Glomerular visceral epithelial cell (primary cell): ENCODE results near the gene ATP9A.
"Not testable (repeated sequence)": the region's sequence is repeated elsewhere in the genome, so short reads cannot be mapped to it uniquely, and the experiment has no call there.

Experiments
- DNase-seq: peaks from one replicate; pipeline ENCODE4 v3.0.0-alpha.2; 2016; ENCODE audit errors: extremely low spot score

Gene ATP9A

DNA sequence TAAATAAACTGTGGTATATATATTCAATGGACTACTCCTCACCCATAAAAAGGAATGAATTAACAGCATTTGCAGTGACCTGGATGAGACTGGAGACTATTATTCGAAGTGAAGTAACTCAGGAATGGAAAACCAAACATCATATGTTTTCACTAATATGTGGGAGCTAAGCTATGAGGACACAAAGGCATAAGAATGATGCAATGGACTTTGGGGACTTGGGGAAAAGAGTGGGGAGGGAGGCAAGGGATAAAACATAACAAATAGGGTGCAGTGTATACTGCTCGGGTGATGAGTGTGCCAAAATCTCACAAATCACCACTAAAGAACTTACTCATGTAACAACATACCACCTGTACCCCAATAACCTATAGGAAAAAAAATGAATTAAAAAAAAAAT is 45.2 kb downstream of the ATP9A start:
- DNase-seq: not testable (repeated sequence)

DNA sequence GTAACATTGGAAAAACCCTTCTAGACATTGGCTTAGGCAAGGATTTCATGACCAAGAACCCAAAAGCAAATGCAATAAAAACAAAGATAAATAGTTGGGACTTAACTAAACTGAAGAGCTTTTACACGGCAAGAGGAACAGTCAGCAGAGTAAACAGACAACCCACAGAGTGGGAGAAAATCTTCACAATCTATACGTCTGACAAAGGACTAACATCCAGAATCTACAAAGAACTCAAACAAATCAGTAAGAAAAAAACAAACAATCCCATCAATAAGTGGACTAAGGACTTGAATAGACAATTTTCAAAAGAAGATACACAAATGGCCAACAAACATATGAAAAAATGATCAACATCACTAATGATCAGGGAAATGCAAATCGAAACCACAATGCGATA is 45.9 kb downstream of the ATP9A start:
- DNase-seq: not testable (repeated sequence)

DNA sequence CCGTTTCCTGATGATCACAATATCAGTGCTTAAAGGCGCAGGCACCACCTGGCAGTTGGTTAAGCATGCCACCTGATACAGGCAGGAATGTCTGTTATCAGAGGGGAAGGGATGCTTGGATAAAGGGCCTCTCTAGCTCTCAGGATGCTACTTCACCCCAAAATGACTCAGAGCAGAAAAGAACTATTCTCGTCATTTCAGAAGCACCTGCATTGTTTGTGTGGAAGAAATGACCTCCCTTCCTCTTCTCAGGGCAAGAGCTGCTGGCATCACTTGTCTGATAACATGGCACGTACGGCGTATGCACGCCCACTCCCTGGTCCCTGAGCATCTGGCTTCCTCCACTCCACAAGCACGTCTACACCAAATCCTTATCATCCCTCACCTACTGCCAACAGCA is 47.3 kb downstream of the ATP9A start:
- no peak for DNase-seq

DNA sequence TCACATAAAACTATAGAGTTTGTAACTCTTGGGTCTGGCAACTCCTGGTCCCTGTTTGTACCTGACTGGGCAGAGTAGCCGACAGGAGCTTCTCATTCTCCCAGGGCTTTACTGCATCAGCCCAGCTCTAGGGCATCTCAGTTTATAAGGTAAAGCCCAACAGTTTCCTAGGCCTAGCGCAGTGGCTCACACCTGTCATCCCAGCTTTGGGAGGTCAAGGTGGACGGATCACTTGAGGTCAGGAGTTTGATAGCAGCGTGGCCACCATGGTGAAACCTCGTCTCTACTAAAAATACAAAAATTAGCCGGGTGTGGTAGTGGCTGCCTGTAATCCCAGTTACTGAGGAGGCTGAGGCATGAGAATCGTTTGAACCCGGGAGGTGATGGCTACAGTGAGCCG is 47.8 kb downstream of the ATP9A start:
- no peak for DNase-seq

DNA sequence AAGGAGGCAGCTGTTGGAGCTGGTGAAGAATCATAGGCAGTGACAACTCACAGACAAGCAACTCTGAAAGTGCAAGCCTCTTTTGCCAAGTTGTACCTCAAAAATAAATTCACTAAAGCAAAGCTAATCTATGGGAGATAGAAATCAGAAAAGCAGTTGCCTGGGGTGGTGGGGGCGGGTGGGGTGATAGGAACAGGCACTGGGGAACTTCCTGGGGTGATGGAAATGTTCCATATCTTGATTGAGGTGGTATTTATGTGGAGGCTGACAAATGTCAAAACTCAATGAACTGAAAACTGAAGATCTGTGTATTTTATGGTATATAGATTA is 52.4 kb downstream of the ATP9A start:
- DNase-seq: no peak

DNA sequence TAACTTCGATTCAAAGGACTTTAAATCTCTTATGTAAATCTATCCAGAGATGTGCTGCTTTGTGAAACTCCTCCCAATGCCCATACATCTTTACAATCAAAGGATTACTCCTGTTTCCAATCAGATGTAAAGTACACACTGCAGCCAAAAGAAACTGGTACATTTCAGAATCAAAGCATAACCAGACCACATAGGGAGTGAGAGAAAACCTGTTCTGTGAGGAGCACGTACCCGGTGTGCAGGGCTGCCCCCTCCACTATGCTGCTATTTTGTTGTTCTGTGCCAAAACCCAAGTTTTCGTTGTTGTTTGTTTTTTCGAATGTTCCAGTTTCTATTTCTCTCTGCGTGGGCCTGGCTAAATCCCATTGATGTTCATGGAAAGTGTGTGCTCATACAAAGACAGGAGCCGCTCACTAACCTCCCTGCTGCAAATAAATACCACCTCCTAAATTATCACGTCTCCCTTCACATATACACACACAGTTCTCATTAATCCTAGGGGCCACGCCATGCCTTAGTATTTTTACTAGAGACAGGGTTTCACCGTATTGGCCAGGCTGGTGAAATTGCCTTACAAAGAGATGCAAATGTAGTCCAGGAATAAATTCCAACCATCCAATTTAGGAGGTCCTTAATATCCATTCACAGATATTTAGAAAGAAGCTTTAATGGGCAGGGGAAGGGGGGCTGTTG is 52.9 kb downstream of the ATP9A start:
- DNase-seq: no peak

DNA sequence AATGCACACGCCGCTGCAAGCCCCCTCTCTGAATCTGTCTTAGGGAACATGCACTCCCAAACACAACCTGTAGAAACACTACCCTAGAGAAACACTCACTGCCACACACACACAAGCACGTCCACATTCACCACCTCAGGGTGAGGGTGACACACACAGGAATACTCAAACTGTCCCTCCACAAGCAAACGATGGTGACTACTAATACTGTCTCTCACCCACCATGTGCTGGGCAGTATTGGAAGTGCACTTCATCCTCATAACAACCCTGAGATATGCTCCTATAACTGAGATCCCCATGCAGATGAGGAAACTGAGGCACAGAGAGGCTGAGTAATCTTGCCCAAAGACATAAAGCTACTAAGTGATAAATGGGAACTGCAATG is 55.0 kb downstream of the ATP9A start:
- no peak for DNase-seq

DNA sequence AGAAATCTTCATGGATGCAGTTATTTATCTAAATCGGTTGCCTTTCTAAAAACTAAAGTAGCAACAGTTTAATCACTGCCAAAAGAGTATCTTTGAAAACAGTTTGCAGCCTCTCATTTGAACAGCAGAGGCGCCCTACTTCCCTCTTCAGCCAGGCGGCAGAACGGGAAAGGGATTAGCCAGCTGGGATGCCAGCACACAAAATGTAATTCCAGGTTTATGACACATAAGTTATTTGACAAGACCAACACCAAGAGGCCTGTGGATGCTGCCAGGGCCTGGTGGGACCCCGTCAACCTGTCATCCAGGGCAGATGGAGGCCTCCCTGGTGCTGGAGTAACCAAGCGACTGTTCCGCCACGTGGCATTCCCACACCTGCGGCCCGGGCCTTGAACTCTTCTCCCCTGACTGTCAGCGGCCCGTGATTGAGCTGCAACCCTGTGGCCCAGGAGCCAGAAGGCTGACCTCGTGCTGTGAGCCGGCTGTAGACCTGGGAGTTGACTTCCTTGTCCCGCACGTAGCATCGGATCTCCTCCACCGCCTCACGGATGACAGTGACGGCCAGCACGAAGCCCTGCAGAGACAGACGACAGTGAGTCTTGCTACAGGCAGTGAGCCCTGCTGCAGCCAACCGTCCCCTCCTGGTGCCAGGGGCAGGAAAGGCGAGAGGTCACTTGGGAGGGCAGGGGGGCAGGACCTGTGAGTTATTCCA is 55.5 kb downstream of the ATP9A start:
- DNase-seq: peak; percentile 42

DNA sequence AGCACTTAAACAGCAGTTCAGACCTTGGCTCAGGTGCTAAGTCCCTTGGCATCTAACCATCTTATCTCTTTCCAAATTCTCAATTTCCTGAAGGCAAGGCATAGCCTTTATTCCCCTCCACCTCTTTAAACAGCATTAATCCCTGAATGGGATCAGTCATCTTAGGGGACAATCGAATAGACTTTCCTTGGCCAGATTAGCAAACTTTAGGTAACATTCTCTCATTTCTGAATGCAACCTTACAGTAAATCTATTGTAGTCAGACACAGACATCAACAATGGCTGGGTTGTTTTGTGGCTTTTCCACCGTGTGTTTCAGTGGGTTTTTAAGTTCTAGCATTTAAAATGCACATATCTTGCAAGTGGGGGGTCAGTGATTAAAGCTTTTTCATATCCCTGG is 56.8 kb downstream of the ATP9A start:
- DNase-seq: no peak

DNA sequence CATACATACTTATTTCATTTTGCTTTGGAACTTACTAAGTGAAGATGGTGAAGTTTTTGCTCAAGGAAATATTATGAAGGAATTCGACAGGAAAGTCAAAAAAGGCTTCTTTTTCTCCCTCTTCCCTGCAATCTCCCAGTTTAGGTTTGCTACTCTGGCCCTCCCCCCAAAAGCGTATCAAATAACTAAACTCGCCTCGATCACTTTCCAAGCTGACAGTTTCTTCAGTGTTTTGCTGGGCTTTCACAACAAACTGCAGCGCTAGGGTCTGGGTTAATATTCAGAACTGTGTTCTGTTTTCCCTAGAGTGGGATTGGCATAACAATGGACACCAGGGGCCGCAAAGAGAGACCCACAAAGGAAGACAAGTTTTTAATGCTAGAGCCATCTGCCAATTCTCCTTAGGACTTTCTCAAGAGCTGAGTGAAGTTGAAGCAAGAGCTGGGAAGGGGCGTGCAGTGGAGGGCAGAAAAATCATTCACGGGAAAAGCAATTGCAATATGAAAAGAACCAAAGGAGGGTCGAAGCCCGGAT is 57.8 kb downstream of the ATP9A start:
- no peak for DNase-seq

DNA sequence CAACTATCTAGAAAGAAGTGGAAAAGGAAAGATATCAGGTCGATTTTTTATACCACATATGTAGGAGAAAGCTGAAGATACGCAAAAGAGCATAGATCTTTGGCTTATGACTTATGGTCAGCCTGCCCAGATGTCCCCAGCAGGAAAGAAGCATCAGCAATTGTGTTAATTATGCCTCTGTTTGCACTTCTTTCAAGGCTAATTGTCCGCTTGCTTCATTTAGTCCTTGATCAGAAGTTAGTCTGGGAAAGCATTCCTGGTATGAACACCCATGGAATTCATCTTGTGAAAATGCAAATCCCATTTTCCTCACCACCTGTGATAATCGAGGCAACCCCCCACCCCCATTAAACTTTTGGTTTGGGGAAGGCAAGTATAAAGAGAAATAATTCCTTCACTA is 62.8 kb downstream of the ATP9A start:
- DNase-seq: no peak

DNA sequence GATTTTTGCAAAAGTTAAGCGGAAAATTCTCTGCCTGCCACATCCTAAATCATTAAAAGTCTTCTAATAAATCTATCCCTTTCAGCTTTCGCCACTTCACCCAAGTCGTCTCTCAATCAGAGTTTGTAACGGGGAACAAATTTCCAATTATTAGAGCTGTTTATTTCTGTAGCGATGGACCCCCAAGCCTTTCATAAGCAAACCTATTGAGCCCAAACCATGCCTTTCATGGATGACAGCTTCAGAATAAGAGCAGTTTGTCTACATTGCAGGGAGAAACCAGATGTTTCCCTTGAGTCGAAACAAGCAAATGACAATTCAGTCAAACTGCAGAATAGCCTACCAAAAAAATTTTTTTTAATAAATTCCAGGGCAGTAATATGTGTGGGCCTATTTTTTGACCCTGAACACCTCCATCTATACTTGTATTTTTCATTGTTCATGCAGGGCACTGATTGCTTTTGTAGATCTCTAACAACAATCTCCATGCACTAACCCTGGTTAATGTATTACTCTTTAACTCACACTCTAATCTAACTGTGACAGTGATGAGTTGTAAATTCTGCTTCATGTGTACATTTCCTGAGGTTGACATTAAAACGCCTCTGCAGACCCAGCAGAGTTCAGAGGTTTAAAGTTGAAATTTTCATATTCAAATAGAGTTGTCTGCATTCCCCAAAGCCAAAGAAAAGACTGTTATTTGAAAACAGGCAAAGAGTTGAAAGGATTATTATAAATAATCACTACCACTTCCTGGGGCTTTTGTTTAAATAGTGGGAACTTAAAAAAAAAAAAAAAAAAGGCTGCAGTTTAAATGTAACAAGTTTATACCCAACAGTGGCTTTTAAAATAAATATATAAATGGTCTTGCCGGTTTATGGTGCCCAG is 64.5 kb downstream of the ATP9A start:
- peak; percentile 31 for DNase-seq

DNA sequence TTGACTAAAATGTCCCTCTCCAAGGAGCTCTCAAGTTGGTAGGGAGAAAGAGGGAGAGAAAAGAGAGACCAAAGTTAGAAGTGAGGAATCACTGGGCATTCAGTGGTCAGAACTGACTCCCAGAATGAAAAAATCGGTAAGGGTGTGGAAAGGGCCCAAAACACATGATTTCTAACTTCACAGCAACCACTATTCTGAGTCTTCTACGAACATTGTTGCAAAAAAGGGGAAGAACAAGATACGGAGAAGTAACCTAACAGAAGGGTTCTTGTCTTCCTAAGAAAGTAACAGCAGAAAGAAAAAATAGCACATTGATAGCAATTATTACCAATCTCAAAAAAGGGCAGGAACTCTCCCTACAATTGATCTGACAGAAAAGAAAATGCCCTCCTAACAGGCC is 65.6 kb downstream of the ATP9A start:
- DNase-seq: no peak

DNA sequence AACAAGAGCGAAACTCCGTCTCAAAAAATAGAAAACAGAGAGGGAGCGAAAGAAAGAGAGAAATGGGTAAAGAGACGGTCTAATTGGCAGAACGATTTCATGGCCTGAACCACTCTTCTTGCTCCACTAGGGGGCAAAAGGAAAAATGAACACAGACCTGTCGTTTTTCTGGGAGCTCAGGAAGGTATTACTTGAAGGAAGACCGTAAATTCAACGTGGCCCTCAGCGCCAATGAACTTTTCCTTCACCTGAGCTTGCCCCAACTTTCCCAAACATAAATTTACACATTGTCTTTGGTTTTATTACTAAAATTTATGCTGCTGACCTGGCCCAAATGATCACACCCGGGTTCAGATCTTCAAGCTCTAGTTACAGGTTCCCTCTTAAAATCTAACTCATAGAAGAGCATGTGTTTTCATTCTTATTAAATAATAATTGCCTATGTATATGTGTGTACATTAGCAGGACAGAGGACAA is 67.3 kb downstream of the ATP9A start:
- DNase-seq: peak; percentile 32

DNA sequence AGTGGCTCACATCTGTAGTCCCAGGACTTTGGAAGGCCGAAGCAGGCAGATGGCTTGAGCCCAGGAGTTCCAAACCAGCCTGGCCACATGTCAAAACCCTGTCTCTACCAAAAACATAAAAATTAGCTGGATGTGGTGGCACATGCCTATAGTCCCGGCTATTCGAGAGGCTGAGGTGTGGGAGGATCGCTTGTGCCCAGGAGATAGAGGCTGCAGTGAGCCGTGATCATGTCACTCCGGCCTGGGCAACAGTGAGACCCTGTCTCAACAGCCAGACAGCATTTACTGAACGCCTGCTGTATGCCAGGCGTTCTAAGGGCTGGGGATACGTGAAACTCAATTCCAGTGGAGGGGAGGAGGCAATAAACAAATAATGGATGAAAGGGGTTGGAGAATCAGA is 69.9 kb downstream of the ATP9A start:
- no peak for DNase-seq

DNA sequence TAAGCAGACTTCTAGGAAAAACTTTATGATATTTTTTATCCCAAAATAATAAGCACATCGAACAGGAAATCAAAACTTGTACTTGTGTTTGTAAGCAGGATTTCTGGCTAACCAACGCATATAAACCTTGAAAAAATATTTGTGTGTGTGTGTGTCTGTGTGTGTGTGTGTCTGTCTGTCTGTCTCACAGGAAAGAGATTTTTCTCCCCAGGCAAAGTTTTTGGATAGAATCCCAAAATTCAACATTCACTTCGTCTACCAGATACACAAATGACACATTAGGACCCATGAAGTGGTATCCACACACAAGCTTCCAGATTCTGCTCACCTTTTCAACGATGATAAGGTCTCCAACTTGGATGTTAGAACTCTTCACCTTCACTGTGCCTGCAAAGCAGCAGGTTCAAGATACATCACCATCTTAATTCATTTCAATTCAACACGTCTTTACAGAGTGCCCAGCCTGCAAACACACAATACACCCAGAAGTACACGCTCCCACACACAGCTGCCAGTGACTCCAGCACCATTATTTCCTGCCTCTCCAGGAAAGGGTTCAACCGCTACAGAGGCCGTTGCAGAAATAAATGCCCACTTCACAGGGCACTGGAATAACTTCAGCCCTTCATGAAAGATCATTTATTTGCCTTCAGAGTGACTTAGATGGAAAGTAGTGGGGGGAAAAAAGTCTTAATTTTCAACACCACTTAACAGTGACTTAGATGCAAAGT is 70.9 kb downstream of the ATP9A start:
- no peak for DNase-seq

DNA sequence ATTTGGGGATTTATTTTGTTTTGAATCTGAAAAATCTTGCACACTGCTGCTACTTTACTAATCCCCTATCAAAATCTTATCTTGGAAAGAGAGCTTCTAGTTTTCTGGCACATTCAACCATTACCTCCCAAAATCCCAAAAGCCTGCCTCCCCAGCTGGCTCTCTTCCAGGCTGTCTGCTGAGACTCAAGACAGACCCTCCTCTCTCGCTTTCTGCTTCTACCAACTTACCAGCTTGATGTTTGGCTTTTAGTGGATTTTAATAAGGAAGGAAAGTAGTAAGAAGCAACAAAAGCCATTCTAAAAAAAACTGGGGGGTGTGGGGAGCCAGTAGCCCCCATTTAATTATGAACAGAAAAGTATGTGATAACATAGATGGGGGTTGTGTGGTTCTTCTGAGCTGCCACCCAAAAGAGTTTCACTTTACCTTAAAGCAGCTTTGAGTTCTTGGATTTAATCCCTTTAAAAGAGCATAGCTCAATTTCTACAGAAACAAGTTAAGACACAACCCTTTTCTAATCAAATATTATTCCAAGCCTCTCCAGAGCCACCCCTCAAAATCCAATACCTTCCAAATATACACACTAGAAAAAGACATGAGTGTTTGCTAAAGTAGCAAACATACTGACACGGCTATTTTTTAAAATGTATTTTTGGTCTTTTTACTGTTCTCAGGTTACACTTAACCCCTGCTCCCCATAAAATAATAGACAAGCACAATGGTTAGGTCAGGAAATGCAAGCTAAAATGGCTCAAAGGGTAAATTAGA is 71.7 kb downstream of the ATP9A start:
- no peak for DNase-seq

DNA sequence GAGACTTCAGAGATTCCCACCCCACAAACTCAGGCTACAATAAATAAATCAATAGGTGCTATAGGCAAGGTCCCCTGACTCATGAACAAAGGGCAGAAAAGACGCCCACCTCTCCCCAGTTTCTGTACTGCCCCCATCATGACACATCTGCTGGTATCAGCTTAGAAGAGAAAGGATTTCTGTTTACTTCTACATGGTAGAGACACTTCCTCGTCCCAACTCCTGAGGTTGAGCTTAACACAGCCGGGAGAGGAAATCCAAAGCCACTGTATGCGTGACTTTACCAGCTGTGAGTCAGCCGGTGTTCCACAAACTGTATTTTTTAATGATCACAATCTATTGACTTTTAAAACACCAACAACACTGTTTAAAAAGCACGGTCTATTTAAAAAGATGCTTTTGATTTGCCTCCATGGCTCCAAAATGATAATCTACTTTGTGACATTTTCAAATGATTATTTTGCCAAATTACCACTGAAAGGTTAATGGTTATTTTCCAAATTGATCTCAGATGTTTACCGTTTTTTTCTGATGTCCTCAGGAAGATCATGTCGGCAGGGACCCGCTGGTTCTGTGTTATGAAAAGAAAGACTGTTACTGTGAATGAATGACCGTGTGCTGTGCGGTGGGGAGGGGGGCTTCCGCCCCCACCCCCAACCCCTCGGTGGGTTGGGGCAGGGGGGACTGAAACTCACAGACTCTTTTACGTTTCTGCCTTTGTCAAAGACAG is 72.5 kb downstream of the ATP9A start:
- DNase-seq: peak; percentile 54

DNA sequence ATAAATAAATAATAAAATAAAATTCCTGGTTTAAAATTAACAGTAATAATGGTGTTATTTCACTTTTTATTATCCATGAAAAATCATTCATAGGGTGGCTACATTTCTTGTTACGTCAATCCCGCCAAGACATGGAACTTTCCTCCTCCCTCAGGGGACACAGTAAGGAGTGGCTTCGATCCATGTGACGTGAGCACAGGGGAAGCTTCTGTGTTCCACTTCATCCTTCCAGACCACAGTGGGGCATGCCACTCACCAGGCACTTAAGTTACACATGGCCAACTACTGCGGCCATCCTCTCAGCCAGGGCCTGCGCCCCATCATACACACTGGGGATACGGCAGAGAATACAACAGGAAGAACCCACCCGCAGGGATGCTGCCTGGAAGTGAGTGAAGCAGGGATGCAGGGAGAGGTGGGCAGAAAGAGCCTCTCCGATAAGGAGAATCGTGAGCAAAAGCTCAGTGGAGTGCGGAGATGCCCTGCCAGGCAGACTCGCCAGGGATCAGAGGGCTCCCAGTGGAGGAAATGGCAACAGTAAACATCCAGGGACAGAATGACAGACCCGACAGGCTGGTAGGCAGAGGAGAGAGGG is 75.3 kb downstream of the ATP9A start:
- DNase-seq: no peak

DNA sequence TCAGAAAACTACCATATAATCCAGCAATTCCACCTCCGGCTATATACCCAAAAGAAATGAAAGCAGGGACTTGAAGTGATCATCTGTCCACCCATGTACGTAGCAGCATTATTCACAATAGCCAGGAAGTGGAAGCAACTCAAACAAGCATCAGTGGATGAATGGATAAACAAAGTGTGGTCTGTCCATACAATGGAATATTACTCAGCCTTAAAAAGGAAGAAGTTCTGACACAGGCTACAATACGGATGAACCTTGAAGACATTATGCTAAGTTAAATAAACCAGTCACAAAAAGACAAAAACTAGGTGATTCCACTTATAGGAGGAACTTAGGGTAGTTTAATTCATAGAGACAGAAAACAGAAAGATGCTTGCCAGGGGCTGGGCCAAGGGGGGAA is 76.5 kb downstream of the ATP9A start:
- DNase-seq: no peak
